T-cell (primary cell): ENCODE data around the gene ZDHHC13. TPM values are rescaled to one million over a fixed set of nuclear protein-coding genes. Genes with fewer than 3 reads are reported as not detected.

Source experiments
- ATAC-seq, 4 experiments: fragments of 200-7000 bp in 3 of 4; fragments of 150-1000 bp in 1 of 4; cut with Tn5 transposase; replicated peaks in 1 of 4; 1 replicate in 3 of 4; 2 replicates in 1 of 4; pipeline ENCODE4 v1.10.0; 2021; ENCODE audit warnings: moderate library complexity in 3 of 4, mild to moderate bottlenecking in 2 of 4, moderate number of reproducible peaks in 1 of 4
- CTCF ChIA-PET, 2 donors: fragments of 300-600 bp; sonication (Branson Sonifier 250); formaldehyde crosslinking; loops; one replicate each; lab custom pipeline; 2022; ENCODE audit warnings: antibody characterized with exemption in 2 of 2; lab: Charles Lee
- POLR2A ChIA-PET, 2 donors: fragments of 300-600 bp; sonication (Branson Sonifier 250); formaldehyde crosslinking; loops; one replicate each; lab custom pipeline; 2022; ENCODE audit warnings: antibody characterized with exemption in 2 of 2; lab: Charles Lee
- DNase-seq, 35 experiments: peaks; one replicate each; pipeline versions ENCODE4 v3.0.0 to v3.0.0-alpha.2; 2013 to 2023
- H3K27ac ChIP-seq: one replicate; pipeline ENCODE4 v1.5.1; 2013; ENCODE audit warnings: low read length
- H3K27me3 ChIP-seq, 2 experiments: replicated peaks in 1 of 2; 1 replicate in 1 of 2; 2 replicates in 1 of 2; pipeline versions ENCODE4 v1.6.1 to v1.7.0; 2013; ENCODE audit warnings: low read length in 1 of 2, mixed read lengths in 1 of 2; ENCODE audit not compliant: control insufficient read depth in 2 of 2, insufficient read depth in 2 of 2; ENCODE audit errors: extremely low read depth in 1 of 2
- H3K36me3 ChIP-seq, 2 donors: 1 replicate in 1 of 2; 2 replicates in 1 of 2; pipeline versions ENCODE4 v1.6.1 to v1.7.0; 2013; ENCODE audit warnings: low read length in 1 of 2; ENCODE audit not compliant: control insufficient read depth in 2 of 2, insufficient read depth in 1 of 2; ENCODE audit errors: extremely low read depth in 1 of 2
- H3K4me1 ChIP-seq, 2 experiments: 1 replicate in 1 of 2; 2 replicates in 1 of 2; pipeline versions ENCODE4 v1.6.1 to v1.7.0; 2013; ENCODE audit warnings: low read length in 2 of 2, mixed read lengths in 1 of 2; ENCODE audit not compliant: insufficient read depth in 2 of 2, control insufficient read depth in 1 of 2; ENCODE audit errors: extremely low read depth in 1 of 2
- H3K4me3 ChIP-seq, 2 donors: 1 replicate in 1 of 2; 2 replicates in 1 of 2; pipeline versions ENCODE4 v1.5.1 to v1.7.0; 2013; ENCODE audit warnings: mild to moderate bottlenecking in 2 of 2, low read length in 1 of 2, moderate library complexity in 1 of 2; ENCODE audit not compliant: control insufficient read depth in 1 of 2; ENCODE audit errors: extremely low read depth in 1 of 2
- H3K9me3 ChIP-seq: 2 replicates; pipeline ENCODE4 v1.7.0; 2013
- H3K27ac Mint-ChIP-seq, 2 donors: one replicate each; pipeline ENCODE4 v1.8.0; 2020 to 2021; ENCODE audit warnings: mild to moderate bottlenecking in 2 of 2, mixed read lengths in 2 of 2
- H3K27me3 Mint-ChIP-seq, 2 donors: one replicate each; pipeline ENCODE4 v1.8.0; 2021 to 2022; ENCODE audit warnings: mixed read lengths in 2 of 2
- H3K36me3 Mint-ChIP-seq: one replicate; pipeline ENCODE4 v1.8.0; 2021; ENCODE audit warnings: mixed read lengths
- H3K4me1 Mint-ChIP-seq, 3 donors: one replicate each; pipeline ENCODE4 v1.8.0; 2020 to 2022; ENCODE audit warnings: mixed read lengths in 3 of 3, mild to moderate bottlenecking in 1 of 3
- H3K4me3 Mint-ChIP-seq, 3 donors: one replicate each; pipeline ENCODE4 v1.8.0; 2020 to 2022; ENCODE audit warnings: mild to moderate bottlenecking in 3 of 3, mixed read lengths in 3 of 3, moderate library complexity in 3 of 3
- H3K9me3 Mint-ChIP-seq, 3 donors: one replicate each; pipeline ENCODE4 v1.8.0; 2020 to 2022; ENCODE audit warnings: mixed read lengths in 3 of 3
- WGBS: methylation state at CpG from one replicate; pipeline ENCODE4 v1.1.5; 2013; ENCODE audit warnings: missing lambda C conversion rate; ENCODE audit not compliant: insufficient coverage; 5-methylcytosine and 5-hydroxymethylcytosine counted together
- total RNA-seq, 35 experiments: library from RNA in 6 of 35; stranded (reverse) in 6 of 35; fragments of 120-200 nt in 1 of 35; gene quantifications; one replicate each; pipeline versions ENCODE4 v1.2.1 to v1.2.4 and lab custom pipeline; 2013 to 2026

The ZDHHC13 gene
- total RNA-seq, 5 donors from 2014 or later (not counting 1 experiment from before 2014, with no cell fraction given), result 10.2 to 16.3 (median 13.4) TPM

DNA sequence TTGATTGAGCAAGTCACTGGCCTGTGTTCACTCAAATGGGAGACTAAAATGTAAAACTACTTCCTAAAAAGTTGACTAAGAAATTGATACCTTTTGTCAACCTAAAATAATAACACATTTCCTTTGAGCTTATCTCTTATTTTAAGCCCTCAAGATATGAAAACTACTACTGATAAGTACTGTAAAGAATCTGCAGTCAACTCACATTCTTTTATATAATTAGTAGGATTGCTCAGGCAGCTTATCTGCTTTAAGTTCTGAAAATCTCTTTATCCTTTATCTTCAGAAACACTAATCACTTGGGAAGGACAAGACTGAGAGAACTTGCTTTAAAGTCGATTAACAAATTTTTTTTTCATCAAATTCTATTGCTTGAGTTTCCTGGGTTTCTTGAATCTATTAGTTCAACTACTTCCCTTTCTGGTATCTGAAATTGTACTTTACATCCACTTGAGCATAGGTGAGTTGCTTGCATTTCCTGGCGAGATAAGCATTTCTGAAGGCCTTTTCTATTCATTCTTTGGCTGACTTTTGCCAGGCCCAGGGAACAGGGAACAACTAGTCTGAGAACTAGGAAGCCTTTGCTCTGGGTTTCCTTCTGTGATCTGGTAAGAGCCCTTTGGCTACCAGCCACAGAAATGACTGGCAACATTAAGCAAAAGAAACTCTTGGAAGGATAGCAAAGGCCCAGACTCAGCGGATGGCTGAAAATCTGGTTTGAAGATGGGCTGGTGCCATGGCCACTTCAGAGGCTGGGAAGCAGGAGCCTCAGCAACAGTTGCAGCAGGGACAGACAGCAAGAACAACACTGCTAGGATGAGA, 104.1 kb downstream of the ZDHHC13 start:
- DNase-seq (no peak), ATAC-seq (no peak)
- H3K27me3 Mint-ChIP-seq, result peaks cover 0 to 4% of the 10 kb centered on the region in 2 donors
- no peaks in the 10 kb centered on the region for H3K9me3 Mint-ChIP-seq
- no peaks in the 10 kb centered on the region for H3K4me1 Mint-ChIP-seq
- ChIA-PET POLR2A (no interaction called here), CTCF (interaction anchor here in 1 of 2 donors (1.0 kb wide), 1 partner anchor 41 kb away, joined by 3 read pairs; no protein-coding TSS in a partner anchor)
- WGBS, result 89% methylated on average over 1 of the region's 3 CpGs
- H3K4me3 ChIP-seq, result no peak overlapping the region
- H3K27ac Mint-ChIP-seq, result no peak overlapping the region
- H3K36me3 Mint-ChIP-seq, result no peaks in the 10 kb centered on the region
- H3K27me3 ChIP-seq, result no peaks in the 10 kb centered on the region
- H3K27ac ChIP-seq, result no peak overlapping the region
- H3K4me3 Mint-ChIP-seq, result no peak overlapping the region
- no peaks in the 10 kb centered on the region for H3K36me3 ChIP-seq
- H3K9me3 ChIP-seq, result no peaks in the 10 kb centered on the region
- H3K4me1 ChIP-seq, result no peaks in the 10 kb centered on the region

DNA sequence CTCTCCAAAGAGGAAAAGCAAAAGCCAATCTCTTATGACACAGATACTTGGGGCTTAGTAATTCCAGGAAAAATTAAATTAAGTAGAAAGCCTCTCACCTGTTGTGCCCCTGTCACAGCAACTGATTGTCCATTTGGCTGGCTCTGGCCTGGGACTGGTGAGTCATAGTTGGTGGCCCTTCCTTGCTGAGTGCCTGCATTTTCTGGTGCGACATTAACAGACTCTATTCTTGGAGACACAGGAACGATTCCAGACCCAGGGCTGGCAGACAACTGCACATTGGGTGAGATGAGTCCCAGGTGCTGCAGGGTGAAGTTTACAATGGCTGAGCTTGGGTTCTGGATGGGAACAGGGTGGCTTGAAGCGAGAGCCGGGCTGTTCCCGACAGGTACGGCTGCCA, 108.2 kb downstream of the ZDHHC13 start:
- Mint-ChIP-seq H3K27me3 (no peaks in the 10 kb centered on the region), H3K4me1 (peaks cover 0 to 6% (median 0%) of the 10 kb centered on the region in 3 donors), H3K4me3 (no peak overlapping the region), H3K27ac (no peak overlapping the region), H3K9me3 (no peaks in the 10 kb centered on the region), H3K36me3 (no peaks in the 10 kb centered on the region)
- 98% methylated on average over 5 of the region's 6 CpGs for WGBS
- no peak for ATAC-seq
- Histone ChIP-seq H3K4me1 (no peaks in the 10 kb centered on the region), H3K27me3 (no peaks in the 10 kb centered on the region), H3K9me3 (no peaks in the 10 kb centered on the region), H3K4me3 (no peak overlapping the region), H3K36me3 (no peaks in the 10 kb centered on the region), H3K27ac (no peak overlapping the region)
- no peak for DNase-seq
- ChIA-PET POLR2A (no interaction called here), CTCF (no interaction called here)

DNA sequence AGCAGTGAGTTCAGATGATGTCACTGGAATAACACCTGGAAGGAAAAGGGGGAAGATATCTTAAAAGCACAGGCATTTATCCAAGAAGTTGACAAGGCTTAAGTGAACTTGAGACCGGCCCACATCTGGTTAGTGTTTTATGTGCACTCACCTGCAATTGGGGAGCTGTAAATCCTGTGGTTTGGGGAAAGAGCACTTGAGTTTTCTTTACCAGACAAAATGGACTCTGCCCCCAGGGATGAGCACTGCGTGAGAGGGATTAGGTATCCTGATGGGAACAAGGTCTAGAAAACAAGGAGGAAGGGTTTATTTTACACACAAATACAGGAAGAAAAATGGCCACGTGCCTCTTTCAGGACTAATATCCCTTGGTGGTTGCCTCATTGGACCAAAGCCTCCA, 108.6 kb downstream of the ZDHHC13 start:
- Histone ChIP-seq H3K27me3 (no peaks in the 10 kb centered on the region), H3K36me3 (no peaks in the 10 kb centered on the region), H3K4me1 (no peaks in the 10 kb centered on the region), H3K9me3 (no peaks in the 10 kb centered on the region), H3K4me3 (no peak overlapping the region), H3K27ac (no peak overlapping the region)
- DNase-seq (no peak), ATAC-seq (no peak)
- Mint-ChIP-seq H3K36me3 (no peaks in the 10 kb centered on the region), H3K27ac (no peak overlapping the region), H3K27me3 (no peaks in the 10 kb centered on the region), H3K9me3 (no peaks in the 10 kb centered on the region), H3K4me1 (peaks cover 0 to 6% (median 0%) of the 10 kb centered on the region in 3 donors), H3K4me3 (no peak overlapping the region)
- ChIA-PET POLR2A (no interaction called here), CTCF (no interaction called here)
- 100% methylated on average over 1 of the region's 3 CpGs for WGBS

Other genes with a start within 250 kb of the ZDHHC13 start
- gene MRGPRX1, start 177.8 kb upstream of the ZDHHC13 start, total RNA-seq, result not detected
- not detected for gene MRGPRX2, start 56.5 kb upstream of the ZDHHC13 start, total RNA-seq
- not detected for gene CSRP3, start 84.8 kb downstream of the ZDHHC13 start, total RNA-seq
- under 1 TPM; 0.12 to 0.56 (median 0.26) TPM for gene E2F8, start 123.8 kb downstream of the ZDHHC13 start, total RNA-seq